IPS-15b (cell line): ENCODE measurements around the gene KIFC3.
"Not testable (repeated sequence)": the region's sequence is repeated elsewhere in the genome, so short reads cannot be mapped to it uniquely, and the experiment has no call there.

ENCODE experiments used
- H3K27me3 ChIP-seq: one replicate; pipeline ENCODE4 v1.6.1; 2013; ENCODE audit warnings: low read length; ENCODE audit not compliant: control insufficient read depth, insufficient read depth
- H3K36me3 ChIP-seq: one replicate; pipeline ENCODE4 v1.6.1; 2013; ENCODE audit warnings: low read length; ENCODE audit not compliant: control insufficient read depth, insufficient read depth
- H3K4me1 ChIP-seq: one replicate; pipeline ENCODE4 v1.6.1; 2013; ENCODE audit warnings: mild to moderate bottlenecking, low read length; ENCODE audit not compliant: control insufficient read depth, insufficient read depth
- H3K4me3 ChIP-seq: one replicate; pipeline ENCODE4 v1.5.1; 2013; ENCODE audit warnings: low read depth, low read length
- H3K9ac ChIP-seq: one replicate; pipeline ENCODE4 v1.6.1; 2013; ENCODE audit warnings: low read depth, mild to moderate bottlenecking, low read length
- H3K9me3 ChIP-seq: one replicate; pipeline ENCODE4 v1.6.1; 2013; ENCODE audit warnings: mild to moderate bottlenecking, low read length; ENCODE audit not compliant: control insufficient read depth, insufficient read depth

The KIFC3 gene

GRCh38 chr16:57823836-57824235 lies 21.5 kb upstream of the KIFC3 start:
- H3K9me3 ChIP-seq: no peaks in the 10 kb centered on the region
- no peaks in the 10 kb centered on the region for H3K36me3 ChIP-seq
- no peak overlapping the region for H3K4me3 ChIP-seq
- H3K4me1 ChIP-seq: no peaks in the 10 kb centered on the region
- H3K9ac ChIP-seq: no peak overlapping the region
- no peaks in the 10 kb centered on the region for H3K27me3 ChIP-seq

- no peaks in the 10 kb centered on the region for H3K9me3 ChIP-seq
- no peaks in the 10 kb centered on the region for H3K27me3 ChIP-seq
- H3K4me3 ChIP-seq: no peak overlapping the region
- H3K36me3 ChIP-seq: no peaks in the 10 kb centered on the region
- no peaks in the 10 kb centered on the region for H3K4me1 ChIP-seq
- no peak overlapping the region for H3K9ac ChIP-seq
These were observed 20.6 kb upstream of the KIFC3 start for GRCh38 chr16:57822856-57823255.

GRCh38 chr16:57822018-57822553 lies 19.8 kb upstream of the KIFC3 start:
- H3K9ac ChIP-seq: no peak overlapping the region
- H3K4me1 ChIP-seq: no peaks in the 10 kb centered on the region
- H3K9me3 ChIP-seq: no peaks in the 10 kb centered on the region
- no peaks in the 10 kb centered on the region for H3K36me3 ChIP-seq
- no peak overlapping the region for H3K4me3 ChIP-seq
- H3K27me3 ChIP-seq: no peaks in the 10 kb centered on the region

- Histone ChIP-seq H3K27me3 (no peaks in the 10 kb centered on the region), H3K4me3 (no peak overlapping the region), H3K4me1 (peaks cover 4% of the 10 kb centered on the region), H3K9me3 (no peaks in the 10 kb centered on the region), H3K36me3 (no peaks in the 10 kb centered on the region), H3K9ac (no peak overlapping the region)
These were observed 19.1 kb upstream of the KIFC3 start for GRCh38 chr16:57821149-57821971.

DNA sequence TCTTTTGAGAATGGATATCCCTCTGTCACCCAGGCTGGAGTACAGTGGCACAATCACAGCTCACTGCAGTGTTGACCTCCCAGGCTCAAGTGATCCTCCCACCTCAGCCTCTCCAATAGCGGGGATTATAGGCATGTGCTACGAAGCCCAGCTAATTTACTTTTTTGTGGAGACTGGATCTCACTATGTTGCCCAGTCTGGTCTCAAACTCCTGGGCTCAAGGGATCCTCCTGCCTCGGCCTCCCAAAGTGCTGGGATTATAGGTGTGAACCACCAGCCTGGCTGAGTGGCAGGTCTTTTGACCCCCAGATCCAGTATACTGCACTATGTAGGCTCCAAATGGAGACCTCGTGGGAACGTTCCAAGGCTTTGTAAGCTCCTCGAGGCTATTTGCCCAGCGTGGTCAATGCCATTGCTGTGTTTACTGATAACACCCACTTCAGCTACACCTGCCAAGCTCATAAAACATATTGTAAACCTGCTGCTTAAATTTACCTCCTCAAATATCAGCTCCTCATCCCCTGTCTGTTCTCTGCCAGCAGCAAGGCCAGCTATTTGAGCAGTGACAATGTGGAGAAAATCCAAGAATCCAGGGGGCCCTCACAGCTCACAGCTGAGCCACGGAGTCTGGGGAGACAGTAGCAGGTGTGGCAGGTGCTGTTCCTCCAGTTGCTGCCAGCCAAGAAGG lies 16.2 kb upstream of the KIFC3 start:
- Histone ChIP-seq H3K9me3 (no peaks in the 10 kb centered on the region), H3K36me3 (no peaks in the 10 kb centered on the region), H3K9ac (no peak overlapping the region), H3K4me3 (no peak overlapping the region), H3K27me3 (no peaks in the 10 kb centered on the region), H3K4me1 (peaks cover 9% of the 10 kb centered on the region)

GRCh38 chr16:57817680-57818079 lies 15.4 kb upstream of the KIFC3 start:
- no peaks in the 10 kb centered on the region for H3K36me3 ChIP-seq
- peaks cover 9% of the 10 kb centered on the region for H3K4me1 ChIP-seq
- no peak overlapping the region for H3K4me3 ChIP-seq

GRCh38 chr16:57815987-57816745 lies 13.9 kb upstream of the KIFC3 start:
- Histone ChIP-seq H3K9me3 (no peaks in the 10 kb centered on the region), H3K4me3 (no peak overlapping the region), H3K9ac (no peak overlapping the region), H3K27me3 (no peaks in the 10 kb centered on the region), H3K4me1 (peaks cover 9% of the 10 kb centered on the region), H3K36me3 (no peaks in the 10 kb centered on the region)

More at GRCh38 chr16:57817680-57818079, 15.4 kb upstream of the KIFC3 start:
- no peaks in the 10 kb centered on the region for H3K27me3 ChIP-seq
- no peaks in the 10 kb centered on the region for H3K9me3 ChIP-seq
- no peak overlapping the region for H3K9ac ChIP-seq

GRCh38 chr16:57814896-57815295 lies 12.6 kb upstream of the KIFC3 start:
- no peak overlapping the region for H3K4me3 ChIP-seq
- no peaks in the 10 kb centered on the region for H3K27me3 ChIP-seq
- H3K36me3 ChIP-seq: no peaks in the 10 kb centered on the region
- peaks cover 10% of the 10 kb centered on the region for H3K4me1 ChIP-seq
- no peaks in the 10 kb centered on the region for H3K9me3 ChIP-seq
- H3K9ac ChIP-seq: no peak overlapping the region

- Histone ChIP-seq H3K4me3 (no peak overlapping the region), H3K36me3 (no peaks in the 10 kb centered on the region), H3K9me3 (no peaks in the 10 kb centered on the region), H3K27me3 (no peaks in the 10 kb centered on the region), H3K4me1 (peaks cover 12% of the 10 kb centered on the region), H3K9ac (no peak overlapping the region)
These were observed 11.2 kb upstream of the KIFC3 start for GRCh38 chr16:57813466-57813865.

GRCh38 chr16:57811340-57811739 lies 9.0 kb upstream of the KIFC3 start:
- H3K27me3 ChIP-seq, H3K4me1 ChIP-seq: not testable (repeated sequence)

GRCh38 chr16:57810197-57811031 lies 8.1 kb upstream of the KIFC3 start:
- H3K4me3 ChIP-seq: no peak overlapping the region
- H3K9ac ChIP-seq: no peak overlapping the region
- H3K4me1 ChIP-seq: peaks cover 2% of the 10 kb centered on the region
- no peaks in the 10 kb centered on the region for H3K36me3 ChIP-seq
- H3K9me3 ChIP-seq: no peaks in the 10 kb centered on the region
- H3K27me3 ChIP-seq: no peaks in the 10 kb centered on the region

More at GRCh38 chr16:57811340-57811739, 9.0 kb upstream of the KIFC3 start:
- H3K4me3 ChIP-seq, H3K36me3 ChIP-seq, H3K9me3 ChIP-seq, H3K9ac ChIP-seq: not testable (repeated sequence)
